Measurements from ENCODE around the gene SDK1.
"Not testable (repeated sequence)": the region's sequence is repeated elsewhere in the genome, so short reads cannot be mapped to it uniquely, and the experiment has no call there.

The SDK1 gene

DNA sequence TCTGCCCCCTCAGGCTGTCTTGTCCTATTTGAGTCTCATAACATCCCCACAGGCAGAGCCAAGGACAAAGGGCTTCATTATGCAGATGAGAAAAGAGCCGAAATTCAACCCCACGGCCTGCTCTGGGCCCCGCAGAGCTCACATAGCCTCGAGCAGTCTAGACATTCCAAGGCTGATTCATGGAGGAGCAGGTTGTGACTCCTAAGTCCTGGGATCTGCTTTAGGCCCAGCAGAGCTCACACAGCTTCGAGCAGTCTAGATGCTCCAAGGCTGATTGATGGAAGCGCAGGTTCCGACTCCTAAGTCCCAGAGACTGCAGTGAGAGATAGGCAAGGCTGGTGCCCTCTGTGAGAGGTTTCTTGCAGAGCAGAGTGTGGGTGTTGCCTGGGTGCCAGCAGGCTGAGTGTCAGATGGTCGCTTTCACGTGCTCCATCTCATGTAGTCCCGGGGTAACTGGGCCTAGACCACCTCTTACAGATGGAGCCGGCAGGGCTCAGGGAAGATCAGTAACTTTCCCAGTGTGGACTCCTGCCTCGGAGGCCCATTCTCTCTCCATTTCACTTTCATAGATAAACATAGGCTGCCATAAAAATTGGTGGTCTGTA lies 944.9 kb downstream of the SDK1 start:
- DNase-seq (ENCODE audit: extremely low read depth in 1 of 2, low read depth in 1 of 2): no peak

DNA sequence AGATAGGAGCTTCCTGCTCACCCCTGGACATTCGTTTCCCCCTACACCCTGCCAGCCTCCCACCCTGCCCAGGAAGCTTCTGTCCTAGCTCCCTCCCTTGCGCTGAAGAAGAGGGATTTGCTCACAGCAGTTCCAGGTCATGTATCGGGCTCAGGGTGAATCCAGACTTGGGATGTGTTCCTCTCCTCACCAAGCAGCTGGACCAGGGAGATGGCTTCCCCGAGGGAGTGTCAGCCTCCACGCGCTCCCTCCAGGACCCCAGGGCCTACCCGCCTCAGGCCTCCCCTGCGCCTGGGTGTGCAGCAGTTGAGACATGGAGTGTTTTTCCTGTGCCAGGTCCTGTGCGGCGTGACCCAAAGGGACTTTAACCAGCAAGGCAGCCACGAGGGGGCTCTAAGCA lies 945.5 kb downstream of the SDK1 start:
- no peak for DNase-seq (ENCODE audit: extremely low read depth in 1 of 2, low read depth in 1 of 2)

GRCh38 chr7:4247106-4247876 lies 946.2 kb downstream of the SDK1 start:
- no peak for DNase-seq (ENCODE audit: extremely low read depth in 1 of 2, low read depth in 1 of 2)

- DNase-seq (ENCODE audit: extremely low read depth in 1 of 2, low read depth in 1 of 2): no peak
Measured at GRCh38 chr7:4248295-4248694, 947.2 kb downstream of the SDK1 start.

GRCh38 chr7:4249241-4249640 lies 948.2 kb downstream of the SDK1 start:
- DNase-seq (ENCODE audit: extremely low read depth in 1 of 2, low read depth in 1 of 2): no peak

DNA sequence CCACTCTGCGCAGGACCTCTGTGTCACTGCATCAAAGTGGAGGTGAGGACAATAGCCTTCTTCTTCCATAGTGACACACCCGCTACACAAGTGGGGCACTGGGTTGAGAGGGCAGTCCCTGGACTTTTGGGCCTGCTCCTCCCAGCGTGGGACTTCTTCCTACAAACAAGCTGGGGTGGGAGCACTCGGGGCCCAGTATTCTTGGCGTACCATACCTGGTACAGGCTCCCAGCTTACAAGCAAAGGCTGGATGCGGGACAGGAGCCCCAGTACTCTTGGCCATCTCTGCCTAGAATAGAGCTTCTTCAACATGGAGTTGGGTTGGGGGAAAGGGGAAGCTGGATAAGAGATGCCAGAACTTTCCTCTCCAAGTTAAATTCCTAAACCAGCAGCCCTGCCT lies 954.3 kb downstream of the SDK1 start:
- no peak for DNase-seq (ENCODE audit: extremely low read depth in 1 of 2, low read depth in 1 of 2)

GRCh38 chr7:4256286-4256685 lies 955.2 kb downstream of the SDK1 start:
- DNase-seq (ENCODE audit: extremely low read depth in 1 of 2, low read depth in 1 of 2): no peak

GRCh38 chr7:4257146-4258111 lies 956.4 kb downstream of the SDK1 start:
- DNase-seq (ENCODE audit: extremely low read depth in 1 of 2, low read depth in 1 of 2): no peak

DNA sequence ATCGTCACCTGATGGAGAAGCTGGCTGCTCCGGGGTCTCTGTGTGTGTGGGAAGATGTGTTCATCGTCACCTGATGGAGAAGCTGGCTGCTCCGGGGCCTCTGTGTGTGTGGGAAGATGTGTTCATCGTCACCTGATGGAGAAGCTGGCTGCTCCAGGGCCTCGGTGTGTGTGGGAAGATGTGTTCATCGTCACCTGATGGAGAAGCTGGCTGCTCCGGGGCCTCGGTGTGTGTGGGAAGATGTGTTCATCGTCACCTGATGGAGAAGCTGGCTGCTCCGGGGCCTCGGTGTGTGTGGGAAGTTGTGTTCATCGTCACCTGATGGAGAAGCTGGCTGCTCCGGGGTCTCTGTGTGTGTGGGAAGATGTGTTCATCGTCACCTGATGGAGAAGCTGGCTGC lies 959.1 kb downstream of the SDK1 start:
- not testable (repeated sequence) for DNase-seq (ENCODE audit: extremely low read depth in 1 of 2, low read depth in 1 of 2)

DNA sequence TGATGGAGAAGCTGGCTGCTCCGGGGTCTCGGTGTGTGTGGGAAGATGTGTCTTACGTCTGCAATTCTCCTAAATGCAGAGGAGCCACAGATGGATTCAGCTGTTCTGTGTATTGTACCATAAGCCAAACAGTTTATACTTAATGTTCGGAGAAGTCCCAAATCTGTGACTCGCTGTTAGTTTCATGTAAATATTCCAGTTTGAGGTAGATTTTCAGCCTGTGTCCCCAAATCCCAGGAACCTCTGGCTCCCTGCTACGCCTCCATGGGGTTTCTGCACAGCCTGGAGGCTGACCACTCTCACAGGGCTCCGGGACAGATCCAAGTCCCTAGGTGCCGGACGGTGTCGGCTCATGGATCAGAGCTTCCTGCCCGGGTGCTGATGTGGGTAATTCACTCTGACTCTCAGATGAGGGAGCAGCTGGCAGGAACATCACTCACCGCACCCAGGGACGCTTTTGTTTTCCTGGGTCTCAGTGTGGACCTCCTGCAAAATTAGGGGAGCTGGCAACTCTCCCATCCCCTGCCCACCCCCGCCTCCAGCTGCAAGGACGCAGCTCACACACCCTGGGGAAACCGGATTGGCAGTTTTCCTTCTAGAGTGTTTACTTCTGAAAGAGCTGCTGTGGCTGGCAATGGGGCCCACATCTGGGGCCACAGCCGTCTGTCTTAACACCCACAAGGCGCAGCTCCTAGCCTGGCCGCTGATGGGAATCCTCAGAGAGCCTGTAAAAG lies 960.0 kb downstream of the SDK1 start:
- no peak for DNase-seq (ENCODE audit: extremely low read depth in 1 of 2, low read depth in 1 of 2)

DNA sequence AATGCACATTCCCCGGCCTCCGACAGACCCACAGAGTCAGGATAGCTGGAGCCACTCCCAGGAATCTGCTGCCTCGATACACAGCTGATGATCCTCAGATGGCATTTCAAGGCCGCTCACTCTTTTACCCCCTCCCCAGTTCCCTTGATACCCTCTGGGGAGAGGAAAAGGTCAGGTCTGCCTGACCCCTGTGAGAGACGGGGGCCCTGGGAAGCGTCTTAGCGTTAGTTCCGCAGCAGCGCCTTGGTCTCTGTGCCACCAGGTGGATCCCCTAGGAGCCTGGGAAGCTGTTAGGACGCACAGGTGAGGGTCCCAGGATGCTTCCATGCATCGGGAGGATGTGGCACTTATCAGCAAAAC lies 960.5 kb downstream of the SDK1 start:
- DNase-seq (ENCODE audit: extremely low read depth in 1 of 2, low read depth in 1 of 2): no peak

GRCh38 chr7:4264206-4264605 lies 963.2 kb downstream of the SDK1 start:
- DNase-seq (ENCODE audit: extremely low read depth in 1 of 2, low read depth in 1 of 2): not testable (repeated sequence)

DNA sequence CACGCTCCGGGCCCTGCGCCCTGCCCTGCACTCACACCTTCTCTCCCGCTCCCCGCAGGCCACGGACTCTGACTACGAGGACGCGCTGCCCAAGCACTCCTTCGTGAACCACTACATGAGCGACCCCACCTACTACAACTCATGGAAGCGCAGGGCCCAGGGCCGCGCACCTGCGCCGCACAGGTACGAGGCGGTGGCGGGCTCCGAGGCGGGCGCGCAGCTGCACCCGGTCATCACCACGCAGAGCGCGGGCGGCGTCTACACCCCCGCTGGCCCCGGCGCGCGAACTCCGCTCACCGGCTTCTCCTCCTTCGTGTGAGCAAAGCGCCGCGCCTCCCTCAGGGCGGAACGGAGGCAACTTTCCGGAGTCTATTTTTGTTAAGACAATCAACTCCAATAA lies 964.0 kb downstream of the SDK1 start:
- DNase-seq (ENCODE audit: extremely low read depth in 1 of 2, low read depth in 1 of 2): no peak

GRCh38 chr7:4265676-4266075 lies 964.6 kb downstream of the SDK1 start:
- no peak for DNase-seq (ENCODE audit: extremely low read depth in 1 of 2, low read depth in 1 of 2)

DNA sequence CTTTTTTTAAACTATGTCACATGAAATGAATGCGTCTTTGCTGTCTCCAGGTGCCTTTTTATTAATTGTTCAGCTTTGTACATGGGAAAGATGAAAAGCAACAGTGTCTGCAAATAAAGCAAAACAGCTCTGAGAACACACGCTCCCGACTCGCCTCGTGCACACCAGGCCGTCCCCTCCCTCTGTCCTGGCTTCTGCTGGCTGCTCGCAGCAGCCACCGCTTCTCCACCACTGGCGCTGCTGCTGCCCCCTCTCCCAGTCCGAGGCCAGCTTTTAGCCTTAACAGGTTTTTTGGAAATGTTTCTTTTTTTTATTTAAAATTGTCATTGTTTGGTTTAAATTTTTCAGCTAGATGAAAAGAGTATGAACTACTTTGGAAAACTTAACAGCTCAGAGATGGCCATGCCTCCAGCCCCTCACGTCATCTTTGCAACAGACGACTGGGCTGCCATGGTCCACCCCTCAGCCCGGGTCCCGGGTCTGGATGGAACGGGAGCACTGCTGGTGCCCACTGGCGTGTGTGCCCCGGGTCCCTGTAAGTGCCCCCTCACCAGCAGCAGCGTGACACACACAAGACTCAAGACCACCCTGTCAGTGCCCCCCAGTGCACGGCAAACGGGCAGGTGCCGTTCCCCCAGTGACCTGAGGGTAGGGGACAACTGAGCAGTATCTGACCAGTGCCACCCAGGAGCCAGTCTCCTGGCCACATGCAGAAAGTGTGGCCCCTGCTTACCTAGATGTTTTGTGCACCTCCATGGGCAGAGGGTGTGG lies 965.4 kb downstream of the SDK1 start:
- no peak for DNase-seq (ENCODE audit: extremely low read depth in 1 of 2, low read depth in 1 of 2)

DNA sequence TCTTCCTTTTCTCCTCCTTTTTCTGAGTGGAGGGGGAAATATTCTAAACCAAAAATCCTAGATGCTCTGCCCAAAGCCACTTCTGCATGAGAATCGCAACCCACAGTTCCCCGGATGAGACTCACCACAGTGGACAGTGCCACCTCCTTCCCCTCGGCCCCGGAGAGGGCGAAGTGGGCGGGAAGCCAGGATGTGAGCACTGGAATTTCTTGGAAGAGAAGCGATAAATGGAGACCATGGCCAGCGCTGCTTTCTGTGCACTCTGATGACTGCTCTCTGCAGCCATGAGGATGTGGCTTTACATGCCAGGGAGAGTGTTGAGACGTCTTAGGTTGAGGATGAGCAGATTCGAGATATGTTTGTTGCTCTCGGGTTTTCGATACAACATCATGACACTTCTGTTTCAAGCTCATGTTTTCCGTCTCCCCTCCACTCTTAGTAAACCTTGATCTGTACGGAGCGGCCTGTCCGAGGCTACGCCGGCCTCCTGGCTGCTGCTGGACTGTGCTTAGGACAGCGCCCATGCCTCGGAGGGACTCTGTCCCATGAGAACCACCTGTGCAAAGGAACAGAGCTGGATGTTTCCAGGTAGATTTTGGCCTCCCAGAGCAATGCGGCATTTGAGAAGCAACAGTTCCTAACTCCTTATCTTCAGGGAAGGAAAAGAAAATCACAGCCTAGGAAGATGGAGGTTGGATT lies 966.4 kb downstream of the SDK1 start:
- DNase-seq (ENCODE audit: extremely low read depth in 1 of 2, low read depth in 1 of 2): no peak

DNA sequence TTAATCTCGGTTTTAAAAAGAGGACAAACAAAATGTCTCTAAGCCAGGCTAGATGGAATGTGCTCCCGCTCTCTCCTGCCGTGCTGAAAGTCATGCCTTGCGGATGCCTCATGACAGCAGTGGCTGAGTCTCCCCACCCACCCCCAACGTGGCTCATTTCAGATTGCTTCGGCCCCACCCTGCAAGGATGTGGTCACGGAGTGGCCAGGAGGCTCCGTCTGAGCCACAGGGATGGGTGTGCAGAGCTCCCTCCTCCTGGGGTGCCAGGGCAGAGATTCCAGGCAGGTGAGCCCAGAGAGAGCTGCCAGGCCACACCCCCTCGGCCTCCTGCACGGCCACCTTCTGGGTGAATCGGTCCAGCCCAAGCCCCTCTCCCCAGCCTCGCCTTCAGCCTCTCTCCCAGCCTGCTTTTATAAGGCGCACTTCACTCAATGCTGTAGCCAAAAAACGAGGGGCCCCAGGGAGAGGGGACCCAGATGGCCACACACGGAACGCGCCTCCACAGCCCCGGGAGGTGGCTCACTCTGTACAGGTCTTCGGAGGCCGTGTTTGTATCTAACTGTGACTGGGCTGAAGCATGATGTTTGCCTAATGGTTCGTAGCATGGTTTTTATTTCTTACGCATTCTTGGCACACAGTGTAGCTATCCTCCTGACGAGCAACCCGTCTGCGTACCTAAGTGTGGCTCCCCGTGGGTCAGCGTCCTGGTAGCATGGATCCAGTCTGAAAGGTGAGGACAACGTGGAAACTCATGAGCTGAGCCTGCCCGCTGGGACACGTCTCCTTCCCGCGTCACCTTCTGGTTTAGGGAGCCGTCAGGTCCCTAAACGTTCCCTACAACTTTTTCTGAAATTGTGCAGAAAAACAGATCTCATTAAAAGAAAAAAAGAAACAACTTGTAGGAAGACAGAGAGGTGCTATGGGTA lies 967.3 kb downstream of the SDK1 start:
- DNase-seq (ENCODE audit: extremely low read depth in 1 of 2, low read depth in 1 of 2): no peak

DNA sequence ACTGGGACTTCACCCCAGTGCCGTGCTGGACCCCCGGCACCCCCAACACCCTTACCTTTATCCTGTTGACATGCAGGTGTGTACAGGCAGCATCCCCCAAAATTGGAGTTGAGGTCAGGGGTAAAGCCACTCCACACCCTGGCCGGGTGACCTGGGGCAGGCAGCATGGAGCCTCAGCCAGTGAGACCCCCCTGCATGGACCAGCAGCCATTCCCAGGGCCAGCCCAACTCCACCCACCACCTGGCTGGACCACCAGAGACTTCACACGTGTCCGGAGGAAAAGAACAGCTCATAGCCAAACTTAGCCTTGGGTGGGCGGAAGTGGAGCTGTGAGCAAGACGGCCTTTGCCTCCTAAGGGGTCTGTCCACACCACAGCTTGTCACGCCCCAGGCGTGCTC lies 968.0 kb downstream of the SDK1 start:
- DNase-seq (ENCODE audit: extremely low read depth in 1 of 2, low read depth in 1 of 2): no peak

GRCh38 chr7:4269746-4270145 lies 968.7 kb downstream of the SDK1 start:
- DNase-seq (ENCODE audit: extremely low read depth in 1 of 2, low read depth in 1 of 2): no peak
